Subcutaneous abdominal adipose tissue (tissue), 5 donors: ENCODE measurements around the gene GABBR1.

ENCODE experiments used
- H3K27ac ChIP-seq: one replicate; pipeline ENCODE4 v1.7.0; 2013; ENCODE audit warnings: low read depth, mild to moderate bottlenecking, inconsistent platforms, low read length, moderate library complexity
- H3K27me3 ChIP-seq, 5 donors: one replicate each; pipeline ENCODE4 v1.7.0; 2013; ENCODE audit warnings: low read length in 5 of 5, inconsistent platforms in 1 of 5; ENCODE audit not compliant: control insufficient read depth in 5 of 5, insufficient read depth in 4 of 5
- H3K36me3 ChIP-seq, 5 donors: one replicate each; pipeline ENCODE4 v1.7.0; 2013; ENCODE audit warnings: low read length in 5 of 5; ENCODE audit not compliant: control insufficient read depth in 5 of 5, insufficient read depth in 5 of 5
- H3K4me1 ChIP-seq, 5 donors: one replicate each; pipeline ENCODE4 v1.7.0; 2013; ENCODE audit warnings: low read length in 5 of 5, mild to moderate bottlenecking in 3 of 5, moderate library complexity in 1 of 5; ENCODE audit not compliant: control insufficient read depth in 5 of 5, insufficient read depth in 5 of 5
- H3K4me3 ChIP-seq, 5 donors: one replicate each; pipeline ENCODE4 v1.7.0; 2013; ENCODE audit warnings: low read length in 5 of 5, low read depth in 1 of 5
- H3K9ac ChIP-seq, 5 donors: one replicate each; pipeline ENCODE4 v1.7.0; 2013; ENCODE audit warnings: low read length in 5 of 5, mild to moderate bottlenecking in 4 of 5, moderate library complexity in 3 of 5
- H3K9me3 ChIP-seq, 5 donors: one replicate each; pipeline ENCODE4 v1.7.0; 2013; ENCODE audit warnings: low read length in 5 of 5; ENCODE audit not compliant: control insufficient read depth in 5 of 5
- donor health status: healthy.
- donor health status: healthy.
- donor health status: healthy.
- donor health status: healthy.
- donor health status: healthy.

GABBR1 gene

GRCh38 chr6:29521006-29521680, 111.8 kb downstream of the GABBR1 start:
- Histone ChIP-seq H3K36me3 (no peaks in the 10 kb centered on the region), H3K27ac (no peak overlapping the region), H3K27me3 (peaks cover 0 to 4% (median 0%) of the 10 kb centered on the region in 5 donors), H3K4me1 (no peaks in the 10 kb centered on the region), H3K9ac (no peak overlapping the region), H3K9me3 (peaks cover 0 to 3% (median 0%) of the 10 kb centered on the region in 5 donors), H3K4me3 (no peak overlapping the region)

DNA sequence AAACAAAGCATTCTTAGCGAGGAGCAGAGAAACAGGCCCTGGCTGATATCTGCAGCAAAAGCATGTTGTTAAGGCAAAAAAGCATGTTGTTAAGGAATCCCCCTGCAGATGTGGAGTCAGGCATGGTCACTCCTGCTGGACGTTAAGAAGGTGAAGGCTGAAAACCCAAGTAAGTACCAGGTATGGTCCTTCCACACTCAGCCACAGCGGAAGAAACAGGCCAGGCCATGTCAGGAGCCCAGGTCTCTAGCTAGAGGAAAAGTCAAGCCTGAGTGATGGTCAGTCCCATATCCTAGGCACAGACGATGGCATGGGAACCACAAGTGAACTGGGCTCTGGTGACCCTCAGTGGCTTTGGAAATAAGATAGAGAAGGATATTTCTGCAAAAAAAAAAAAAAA, 112.8 kb downstream of the GABBR1 start:
- no peak overlapping the region for H3K9ac ChIP-seq
- no peak overlapping the region for H3K27ac ChIP-seq
- peaks cover 0 to 3% (median 0%) of the 10 kb centered on the region in 5 donors for H3K9me3 ChIP-seq
- no peaks in the 10 kb centered on the region for H3K36me3 ChIP-seq
- peaks cover 0 to 4% (median 0%) of the 10 kb centered on the region in 5 donors for H3K27me3 ChIP-seq
- no peaks in the 10 kb centered on the region for H3K4me1 ChIP-seq
- no peak overlapping the region for H3K4me3 ChIP-seq

DNA sequence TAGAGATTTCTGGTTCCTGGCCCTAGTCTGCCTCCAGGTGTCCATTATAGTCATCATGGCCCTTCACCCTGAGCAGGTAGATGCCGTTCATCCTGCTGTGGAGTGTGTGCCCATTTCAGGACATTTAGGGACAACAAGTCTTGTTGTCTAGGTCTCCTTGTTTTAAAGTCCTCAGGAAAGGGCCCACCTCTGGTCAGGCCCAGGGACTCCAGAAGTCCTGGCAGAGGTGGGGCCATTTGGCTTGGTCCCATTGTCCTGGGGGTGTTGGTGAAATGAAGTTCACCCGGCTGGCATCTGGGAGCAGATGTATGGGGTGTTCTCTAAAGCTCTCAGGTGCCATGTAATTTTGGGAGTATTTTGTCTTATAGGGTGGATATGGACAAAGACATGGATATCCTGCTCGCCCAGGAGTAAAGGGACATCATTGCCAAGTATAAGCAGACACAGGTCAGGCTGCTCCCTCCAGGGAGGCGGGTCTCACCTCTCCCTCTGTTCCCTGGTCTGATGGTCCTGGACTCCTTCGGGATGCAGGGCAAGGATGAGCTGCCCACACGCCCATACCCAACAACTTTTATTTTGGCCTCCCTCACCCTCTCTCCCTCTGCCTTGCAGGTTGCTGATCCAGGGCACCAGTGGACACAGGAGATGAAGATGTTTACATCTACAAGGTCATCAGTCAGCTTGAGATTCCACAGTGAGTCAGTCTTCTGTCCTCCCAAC, 113.5 kb downstream of the GABBR1 start:
- Histone ChIP-seq H3K27ac (no peak overlapping the region), H3K9me3 (peaks cover 0 to 3% (median 0%) of the 10 kb centered on the region in 5 donors), H3K9ac (no peak overlapping the region), H3K27me3 (peaks cover 0 to 4% (median 0%) of the 10 kb centered on the region in 5 donors), H3K4me3 (no peak overlapping the region), H3K36me3 (no peaks in the 10 kb centered on the region), H3K4me1 (no peaks in the 10 kb centered on the region)

- Histone ChIP-seq H3K9me3 (peaks cover 0 to 8% (median 3%) of the 10 kb centered on the region in 5 donors), H3K27ac (no peak overlapping the region), H3K4me3 (no peak overlapping the region), H3K9ac (no peak overlapping the region), H3K4me1 (no peaks in the 10 kb centered on the region), H3K27me3 (peaks cover 0 to 4% (median 0%) of the 10 kb centered on the region in 5 donors), H3K36me3 (no peaks in the 10 kb centered on the region)
Measured at GRCh38 chr6:29517728-29518440, 115.1 kb downstream of the GABBR1 start.

DNA sequence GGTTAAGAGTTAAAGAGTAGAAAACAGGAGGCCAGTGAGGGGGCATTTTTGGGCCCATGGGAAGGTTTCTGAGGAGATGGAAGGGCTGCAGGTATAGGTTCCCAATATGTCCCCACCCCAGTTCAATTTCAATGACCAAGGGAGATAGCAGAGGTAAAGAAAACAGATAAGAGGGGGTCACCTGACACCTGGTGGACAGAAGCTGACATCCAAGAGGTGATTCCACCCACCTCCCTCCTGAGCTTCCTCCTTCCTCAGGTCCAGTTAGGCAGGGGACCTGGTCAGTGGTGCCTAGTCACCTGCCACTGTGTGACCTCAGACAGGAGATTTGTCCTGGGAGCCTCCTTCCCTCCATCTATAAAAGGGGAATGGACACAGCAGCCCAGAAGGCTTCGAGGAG, 115.7 kb downstream of the GABBR1 start:
- no peak overlapping the region for H3K9ac ChIP-seq
- no peaks in the 10 kb centered on the region for H3K36me3 ChIP-seq
- H3K27me3 ChIP-seq = peaks cover 0 to 4% (median 0%) of the 10 kb centered on the region in 5 donors
- H3K4me1 ChIP-seq = no peaks in the 10 kb centered on the region
- H3K9me3 ChIP-seq = peaks cover 0 to 8% (median 3%) of the 10 kb centered on the region in 5 donors
- no peak overlapping the region for H3K4me3 ChIP-seq
- no peak overlapping the region for H3K27ac ChIP-seq

DNA sequence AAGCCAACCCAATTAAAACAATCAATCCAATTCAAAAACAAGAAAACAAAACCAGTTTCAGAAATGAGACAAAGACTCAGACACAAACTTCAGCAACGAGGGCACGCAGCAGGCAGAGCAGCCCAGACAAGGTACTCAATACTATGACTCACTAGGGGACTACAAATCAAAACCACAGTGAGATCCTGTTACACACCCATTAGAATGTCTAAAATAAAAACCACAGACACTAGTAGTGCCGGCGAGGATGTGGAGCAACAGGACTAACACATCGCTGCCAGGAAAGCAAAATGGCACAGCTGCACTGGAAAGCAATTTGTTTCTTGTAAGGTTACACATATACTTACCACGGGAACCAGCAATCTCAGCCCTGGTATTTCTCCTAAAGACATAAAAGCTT, 116.9 kb downstream of the GABBR1 start:
- peaks cover 0 to 4% (median 0%) of the 10 kb centered on the region in 5 donors for H3K27me3 ChIP-seq
- H3K4me3 ChIP-seq = no peak overlapping the region
- H3K9ac ChIP-seq = no peak overlapping the region
- no peaks in the 10 kb centered on the region for H3K4me1 ChIP-seq
- no peaks in the 10 kb centered on the region for H3K36me3 ChIP-seq
- peaks cover 0 to 8% (median under 1%) of the 10 kb centered on the region in 5 donors for H3K9me3 ChIP-seq
- H3K27ac ChIP-seq = no peak overlapping the region

GRCh38 chr6:29510746-29511300, 122.2 kb downstream of the GABBR1 start:
- Histone ChIP-seq H3K27ac (no peak overlapping the region), H3K4me1 (no peaks in the 10 kb centered on the region), H3K27me3 (peaks cover 0 to 2% (median 0%) of the 10 kb centered on the region in 5 donors), H3K9me3 (peaks cover 0 to 5% (median 0%) of the 10 kb centered on the region in 5 donors), H3K9ac (no peak overlapping the region), H3K4me3 (no peak overlapping the region), H3K36me3 (no peaks in the 10 kb centered on the region)

DNA sequence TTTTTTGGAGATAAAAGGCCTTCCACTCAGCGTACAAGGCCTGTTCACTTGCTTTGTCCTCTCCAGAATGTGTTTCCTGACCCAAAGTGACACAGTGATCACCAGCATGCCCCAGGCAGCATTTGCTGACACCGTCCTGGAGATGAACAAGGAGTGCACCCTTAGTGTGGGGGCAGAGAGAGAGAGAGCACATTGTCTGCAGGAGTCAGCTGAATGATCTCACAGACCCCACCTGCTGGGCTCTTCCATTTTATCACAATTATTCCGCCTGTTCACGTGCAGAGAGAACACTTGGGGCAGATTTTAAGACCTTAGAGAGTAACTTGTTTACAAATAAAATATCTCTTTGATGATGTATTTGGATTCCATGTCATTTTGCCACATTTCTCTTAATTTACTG, 122.8 kb downstream of the GABBR1 start:
- Histone ChIP-seq H3K4me3 (no peak overlapping the region), H3K27ac (no peak overlapping the region), H3K27me3 (peaks cover 0 to 2% (median 0%) of the 10 kb centered on the region in 5 donors), H3K36me3 (no peaks in the 10 kb centered on the region), H3K4me1 (no peaks in the 10 kb centered on the region), H3K9me3 (peaks cover 0 to 5% (median 0%) of the 10 kb centered on the region in 5 donors), H3K9ac (no peak overlapping the region)
